Measurements from ENCODE around the gene FN3KRP.

DNA sequence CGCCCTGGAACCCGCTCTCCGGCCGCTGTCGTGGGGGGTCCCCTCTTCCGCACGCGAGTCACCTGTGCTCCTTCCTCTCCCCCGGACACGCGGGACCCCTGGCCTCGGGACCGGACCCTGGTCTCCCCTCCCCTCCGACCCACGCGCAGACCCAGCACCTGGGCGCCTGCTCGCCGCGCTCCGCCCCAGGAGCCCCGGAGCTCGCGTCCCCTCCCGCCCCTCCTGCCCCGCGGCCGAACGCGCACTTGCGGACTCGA, 18.8 kb upstream of the FN3KRP start:
- TF ChIP-seq POLR2A (IDR thresholded peaks at IDR 0.05) = no peak
- TF ChIP-seq, protein P1, sequence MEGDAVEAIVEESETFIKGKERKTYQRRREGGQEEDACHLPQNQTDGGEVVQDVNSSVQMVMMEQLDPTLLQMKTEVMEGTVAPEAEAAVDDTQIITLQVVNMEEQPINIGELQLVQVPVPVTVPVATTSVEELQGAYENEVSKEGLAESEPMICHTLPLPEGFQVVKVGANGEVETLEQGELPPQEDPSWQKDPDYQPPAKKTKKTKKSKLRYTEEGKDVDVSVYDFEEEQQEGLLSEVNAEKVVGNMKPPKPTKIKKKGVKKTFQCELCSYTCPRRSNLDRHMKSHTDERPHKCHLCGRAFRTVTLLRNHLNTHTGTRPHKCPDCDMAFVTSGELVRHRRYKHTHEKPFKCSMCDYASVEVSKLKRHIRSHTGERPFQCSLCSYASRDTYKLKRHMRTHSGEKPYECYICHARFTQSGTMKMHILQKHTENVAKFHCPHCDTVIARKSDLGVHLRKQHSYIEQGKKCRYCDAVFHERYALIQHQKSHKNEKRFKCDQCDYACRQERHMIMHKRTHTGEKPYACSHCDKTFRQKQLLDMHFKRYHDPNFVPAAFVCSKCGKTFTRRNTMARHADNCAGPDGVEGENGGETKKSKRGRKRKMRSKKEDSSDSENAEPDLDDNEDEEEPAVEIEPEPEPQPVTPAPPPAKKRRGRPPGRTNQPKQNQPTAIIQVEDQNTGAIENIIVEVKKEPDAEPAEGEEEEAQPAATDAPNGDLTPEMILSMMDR (IDR thresholded peaks at IDR 0.05) = no peak

All from adrenal gland (tissue), 5 donors.